Measurements from ENCODE around the gene SLC44A4. TPM values are rescaled to one million over a fixed set of nuclear protein-coding genes. Genes with fewer than 3 reads are reported as not detected.

The SLC44A4 gene
- total RNA-seq, 2 experiments from 2014 or later: 0.20 TPM; not detected in 1

GRCh38 chr6:31879901-31880300 lies 1.1 kb upstream of the SLC44A4 start:
- no peaks in the 10 kb centered on the region for H3K9me3 ChIP-seq (ENCODE audit: control insufficient read depth in 1 of 2, insufficient read depth in 1 of 2, low read length in 2 of 2)

GRCh38 chr6:31879143-31879542 lies 346 bp upstream of the SLC44A4 start:
- intact Hi-C loops (cut with DNase I, micrococcal nuclease): no loop called here
- H3K9me3 Mint-ChIP-seq: no peaks in the 10 kb centered on the region
- ChIA-PET CTCF (no interaction called here), POLR2A (no interaction called here)
- H3K4me1 Mint-ChIP-seq (ENCODE audit: low read depth): no peaks in the 10 kb centered on the region
- H3K27ac Mint-ChIP-seq: no peak overlapping the region
- ATAC-seq (ENCODE audit: poor library complexity): no peak
- no peaks in the 10 kb centered on the region for H3K9me3 ChIP-seq (ENCODE audit: control insufficient read depth in 1 of 2, insufficient read depth in 1 of 2, low read length in 2 of 2)
- DNase-seq: no peak
- H3K4me3 ChIP-seq (ENCODE audit: low read length): no peak overlapping the region
- no peak overlapping the region for H3K4me3 Mint-ChIP-seq
- H3K27ac ChIP-seq (ENCODE audit: low read depth in 1 of 2, low read length in 2 of 2): no peak overlapping the region
- peaks cover 41% of the 10 kb centered on the region for H3K36me3 ChIP-seq (ENCODE audit: insufficient read depth, low read length)
- H3K4me1 ChIP-seq (ENCODE audit: insufficient read depth, low read length): no peaks in the 10 kb centered on the region
- TF ChIP-seq CTCF (IDR thresholded peaks at IDR 0.05): no peak
- H3K27me3 Mint-ChIP-seq: no peaks in the 10 kb centered on the region
- H3K36me3 Mint-ChIP-seq (ENCODE audit: low read depth): peaks cover 43% of the 10 kb centered on the region
- H3K27me3 ChIP-seq (ENCODE audit: control insufficient read depth in 1 of 2, insufficient read depth in 2 of 2, low read length in 2 of 2): no peaks in the 10 kb centered on the region

More at GRCh38 chr6:31879901-31880300, 1.1 kb upstream of the SLC44A4 start:
- Histone ChIP-seq H3K27ac (ENCODE audit: low read depth in 1 of 2, low read length in 2 of 2) (no peak overlapping the region), H3K4me1 (ENCODE audit: insufficient read depth, low read length) (no peaks in the 10 kb centered on the region), H3K36me3 (ENCODE audit: insufficient read depth, low read length) (peaks cover 48% of the 10 kb centered on the region), H3K27me3 (ENCODE audit: control insufficient read depth in 1 of 2, insufficient read depth in 2 of 2, low read length in 2 of 2) (no peaks in the 10 kb centered on the region), H3K4me3 (ENCODE audit: low read length) (no peak overlapping the region)
- Mint-ChIP-seq H3K4me3 (no peak overlapping the region), H3K4me1 (ENCODE audit: low read depth) (no peaks in the 10 kb centered on the region), H3K27me3 (no peaks in the 10 kb centered on the region), H3K9me3 (no peaks in the 10 kb centered on the region), H3K27ac (no peak overlapping the region), H3K36me3 (ENCODE audit: low read depth) (peaks cover 50% of the 10 kb centered on the region)
- intact Hi-C loops (cut with DNase I, micrococcal nuclease): no loop called here
- DNase-seq (no peak), ATAC-seq (ENCODE audit: poor library complexity) (no peak)
- ChIA-PET POLR2A (no interaction called here), CTCF (no interaction called here)
- TF ChIP-seq CTCF (IDR thresholded peaks at IDR 0.05): no peak

- H3K4me1 Mint-ChIP-seq (ENCODE audit: low read depth): no peaks in the 10 kb centered on the region
- no peaks in the 10 kb centered on the region for H3K27me3 Mint-ChIP-seq
- H3K36me3 Mint-ChIP-seq (ENCODE audit: low read depth): peaks cover 33% of the 10 kb centered on the region
- H3K9me3 ChIP-seq (ENCODE audit: control insufficient read depth in 1 of 2, insufficient read depth in 1 of 2, low read length in 2 of 2): no peaks in the 10 kb centered on the region
- ATAC-seq (ENCODE audit: poor library complexity): no peak
- ChIA-PET POLR2A (no interaction called here), CTCF (no interaction called here)
- DNase-seq: no peak
- no peak overlapping the region for H3K4me3 ChIP-seq (ENCODE audit: low read length)
- no peaks in the 10 kb centered on the region for H3K27me3 ChIP-seq (ENCODE audit: control insufficient read depth in 1 of 2, insufficient read depth in 2 of 2, low read length in 2 of 2)
- H3K4me1 ChIP-seq (ENCODE audit: insufficient read depth, low read length): no peaks in the 10 kb centered on the region
- H3K4me3 Mint-ChIP-seq: no peak overlapping the region
- no peak for TF ChIP-seq CTCF (IDR thresholded peaks at IDR 0.05)
- no peaks in the 10 kb centered on the region for H3K9me3 Mint-ChIP-seq
- intact Hi-C loops (cut with DNase I, micrococcal nuclease): no loop called here
- peaks cover 32% of the 10 kb centered on the region for H3K36me3 ChIP-seq (ENCODE audit: insufficient read depth, low read length)
- no peak overlapping the region for H3K27ac Mint-ChIP-seq
- no peak overlapping the region for H3K27ac ChIP-seq (ENCODE audit: low read depth in 1 of 2, low read length in 2 of 2)
Measured at GRCh38 chr6:31878222-31878621, 575 bp downstream of the SLC44A4 start.
